ENCODE data around the gene WRNIP1. TPM values are rescaled to one million over a fixed set of nuclear protein-coding genes. Genes with fewer than 3 reads are reported as not detected.

The WRNIP1 gene
- total and polyA plus RNA-seq, 9 of the 15 experiments (the other 6 are each of a cell fraction or from before 2014, with no cell fraction given): 13.2 to 63.6 (median 48.6) TPM

DNA sequence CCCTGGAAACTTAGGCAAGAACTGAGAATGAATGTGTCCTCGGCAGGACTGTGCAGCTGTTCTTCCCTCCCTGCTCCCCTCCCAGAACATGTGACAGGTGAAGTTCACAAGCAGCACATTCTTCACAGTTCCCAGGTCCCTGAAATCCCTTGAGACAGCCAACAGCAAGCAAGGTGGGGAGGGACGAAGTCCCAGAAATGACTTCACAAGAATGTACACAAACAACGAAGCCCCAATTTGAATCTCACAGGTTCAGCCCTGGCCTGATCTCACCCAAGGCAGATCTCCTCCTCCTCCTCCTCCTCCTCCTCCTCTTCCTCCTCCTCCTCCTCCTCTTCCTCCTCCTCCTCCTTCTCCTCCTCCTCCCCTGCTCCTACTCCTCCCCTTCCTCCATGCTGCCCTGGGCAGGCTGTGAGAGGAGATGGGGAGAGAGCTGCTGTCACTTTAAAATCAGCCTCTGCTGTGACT, 32.4 kb downstream of the WRNIP1 start (continued):
- TF ChIP-seq MGA (IDR thresholded peaks at IDR 0.05) (peak; percentile 70), SMC3 (conservative IDR thresholded peaks at IDR 0.05; ENCODE audit: insufficient read depth, low read depth, low read length) (no peak), SLC30A9 (CRISPR knock-in tag; IDR thresholded peaks at IDR 0.05) (no peak), PCBP2 (IDR thresholded peaks at IDR 0.05; ENCODE audit: low read depth, low read length, poor library complexity, severe bottlenecking) (peak; percentile 56), ZNF263 (CRISPR knock-in tag; IDR thresholded peaks at IDR 0.05; ENCODE audit: borderline replicate concordance) (peak; percentile 98), XRCC5 (IDR thresholded peaks at IDR 0.05; ENCODE audit: low read depth, low read length) (no peak), ILK (tag; IDR thresholded peaks at IDR 0.05; ENCODE audit: borderline replicate concordance, low read depth) (no peak), ARID1B (IDR thresholded peaks at IDR 0.05) (peak; percentile 32; the same call in 1 of the 2 replicates), PHF21A (IDR thresholded peaks at IDR 0.05; ENCODE audit: borderline replicate concordance, low read depth) (no peak)
